Mucosa of rectum (tissue), 2 donors: Measurements from ENCODE around the gene MS4A6A.
"Not testable (repeated sequence)": the region's sequence is repeated elsewhere in the genome, so short reads cannot be mapped to it uniquely, and the experiment has no call there.

Source experiments
- H3K27ac ChIP-seq, 2 donors: one replicate each; pipeline ENCODE4 v1.7.0; 2013; ENCODE audit warnings: inconsistent platforms in 2 of 2, low read depth in 2 of 2, low read length in 2 of 2
- H3K27me3 ChIP-seq, 2 donors: one replicate each; pipeline ENCODE4 v1.7.0; 2013; ENCODE audit warnings: low read length in 2 of 2; ENCODE audit not compliant: control insufficient read depth in 2 of 2, insufficient read depth in 2 of 2
- H3K36me3 ChIP-seq, 2 donors: one replicate each; pipeline ENCODE4 v1.7.0; 2013; ENCODE audit warnings: low read length in 2 of 2; ENCODE audit not compliant: control insufficient read depth in 2 of 2, insufficient read depth in 2 of 2
- H3K4me1 ChIP-seq, 2 donors: one replicate each; pipeline ENCODE4 v1.7.0; 2013; ENCODE audit warnings: low read length in 2 of 2, mild to moderate bottlenecking in 1 of 2; ENCODE audit not compliant: control insufficient read depth in 2 of 2, insufficient read depth in 2 of 2
- H3K4me3 ChIP-seq, 2 donors: one replicate each; pipeline ENCODE4 v1.7.0; 2013; ENCODE audit warnings: low read length in 2 of 2
- H3K9ac ChIP-seq, 2 donors: one replicate each; pipeline ENCODE4 v1.7.0; 2013; ENCODE audit warnings: low read length in 2 of 2, low read depth in 1 of 2, mild to moderate bottlenecking in 1 of 2
- H3K9me3 ChIP-seq, 2 donors: one replicate each; pipeline ENCODE4 v1.7.0; 2013; ENCODE audit warnings: low read length in 2 of 2; ENCODE audit not compliant: control insufficient read depth in 2 of 2
- donor health status: healthy.
- donor health status: Normal muscosa, but diverticular disease.

Gene MS4A6A

GRCh38 chr11:60131912-60132311 lies 51.0 kb downstream of the MS4A6A start:
- Histone ChIP-seq H3K36me3 (no peaks in the 10 kb centered on the region), H3K9ac (no peak overlapping the region), H3K4me3 (no peak overlapping the region), H3K27ac (no peak overlapping the region), H3K27me3 (no peaks in the 10 kb centered on the region), H3K9me3 (no peaks in the 10 kb centered on the region), H3K4me1 (peaks cover 0 to 2% of the 10 kb centered on the region in 2 donors)

- H3K4me1 ChIP-seq = peaks cover 0 to 5% of the 10 kb centered on the region in 2 donors
- no peak overlapping the region for H3K27ac ChIP-seq
- H3K4me3 ChIP-seq = no peak overlapping the region
- H3K36me3 ChIP-seq = no peaks in the 10 kb centered on the region
- H3K9me3 ChIP-seq = no peaks in the 10 kb centered on the region
- H3K9ac ChIP-seq = no peak overlapping the region
- H3K27me3 ChIP-seq = no peaks in the 10 kb centered on the region
Measured at GRCh38 chr11:60130496-60130895, 52.4 kb downstream of the MS4A6A start.

GRCh38 chr11:60129853-60130252 lies 53.0 kb downstream of the MS4A6A start:
- Histone ChIP-seq H3K36me3 (no peaks in the 10 kb centered on the region), H3K27me3 (no peaks in the 10 kb centered on the region), H3K4me1 (peaks cover 0 to 5% of the 10 kb centered on the region in 2 donors), H3K9ac (no peak overlapping the region), H3K27ac (no peak overlapping the region), H3K4me3 (no peak overlapping the region), H3K9me3 (no peaks in the 10 kb centered on the region)

- H3K9me3 ChIP-seq, H3K36me3 ChIP-seq, H3K9ac ChIP-seq, H3K4me3 ChIP-seq, H3K4me1 ChIP-seq, H3K27ac ChIP-seq, H3K27me3 ChIP-seq: not testable (repeated sequence)
Measured at GRCh38 chr11:60128866-60129265, 54.0 kb downstream of the MS4A6A start.

GRCh38 chr11:60128376-60128775 lies 54.5 kb downstream of the MS4A6A start:
- no peaks in the 10 kb centered on the region for H3K27me3 ChIP-seq
- peaks cover 2 to 8% of the 10 kb centered on the region in 2 donors for H3K4me1 ChIP-seq
- H3K36me3 ChIP-seq = no peaks in the 10 kb centered on the region
- H3K9ac ChIP-seq = no peak overlapping the region
- no peaks in the 10 kb centered on the region for H3K9me3 ChIP-seq
- H3K4me3 ChIP-seq = no peak overlapping the region
- no peak overlapping the region for H3K27ac ChIP-seq

- H3K36me3 ChIP-seq = no peaks in the 10 kb centered on the region
- peak overlapping the region in 1 of 2 donors; percentile 22 for H3K27ac ChIP-seq
- H3K9me3 ChIP-seq = no peaks in the 10 kb centered on the region
- no peak overlapping the region for H3K4me3 ChIP-seq
- no peak overlapping the region for H3K9ac ChIP-seq
- peaks cover 2 to 8% of the 10 kb centered on the region in 2 donors for H3K4me1 ChIP-seq
- H3K27me3 ChIP-seq = no peaks in the 10 kb centered on the region
Measured at GRCh38 chr11:60127311-60127811, 55.5 kb downstream of the MS4A6A start.

- H3K36me3 ChIP-seq = no peaks in the 10 kb centered on the region
- peak overlapping the region in 1 of 2 donors; percentile 18 for H3K27ac ChIP-seq
- H3K4me3 ChIP-seq = no peak overlapping the region
- H3K4me1 ChIP-seq = peaks cover 2 to 6% of the 10 kb centered on the region in 2 donors
- no peaks in the 10 kb centered on the region for H3K9me3 ChIP-seq
- no peak overlapping the region for H3K9ac ChIP-seq
- H3K27me3 ChIP-seq = no peaks in the 10 kb centered on the region
Measured at GRCh38 chr11:60125956-60126585, 56.8 kb downstream of the MS4A6A start.

- Histone ChIP-seq H3K9ac (no peak overlapping the region), H3K36me3 (no peaks in the 10 kb centered on the region), H3K27me3 (no peaks in the 10 kb centered on the region), H3K9me3 (no peaks in the 10 kb centered on the region), H3K27ac (no peak overlapping the region), H3K4me3 (no peak overlapping the region), H3K4me1 (peaks cover 2 to 6% of the 10 kb centered on the region in 2 donors)
Measured at GRCh38 chr11:60124802-60125432, 58.0 kb downstream of the MS4A6A start.
